Activated CD4-positive, alpha-beta T cell treated with anti-CD3 and anti-CD28 coated beads for 24 hours (primary cell): ENCODE results near the gene NPM1.

Experiments used
- DNase-seq, 2 donors: peaks; one replicate each; pipeline ENCODE4 v3.0.0-alpha.2; 2020; ENCODE audit warnings: low read depth in 2 of 2

NPM1 gene

GRCh38 chr5:171428168-171428696 is 40.6 kb downstream of the NPM1 start:
- no peak for DNase-seq

- DNase-seq: no peak
These were observed 41.3 kb downstream of the NPM1 start for GRCh38 chr5:171428809-171429542.

- no peak for DNase-seq
These were observed 41.9 kb downstream of the NPM1 start for GRCh38 chr5:171429543-171429910.

GRCh38 chr5:171431251-171431777 is 43.7 kb downstream of the NPM1 start:
- no peak for DNase-seq

GRCh38 chr5:171432076-171432475 is 44.4 kb downstream of the NPM1 start:
- DNase-seq: no peak

- no peak for DNase-seq
These were observed 45.1 kb downstream of the NPM1 start for GRCh38 chr5:171432583-171433351.

- no peak for DNase-seq
These were observed 45.7 kb downstream of the NPM1 start for GRCh38 chr5:171433352-171433698.

- no peak for DNase-seq
These were observed 46.5 kb downstream of the NPM1 start for GRCh38 chr5:171433982-171434676.

- DNase-seq: no peak
These were observed 47.2 kb downstream of the NPM1 start for GRCh38 chr5:171434874-171435273.

- no peak for DNase-seq
These were observed 48.3 kb downstream of the NPM1 start for GRCh38 chr5:171435908-171436307.

GRCh38 chr5:171436804-171437285 is 49.2 kb downstream of the NPM1 start:
- no peak for DNase-seq

- DNase-seq: no peak
These were observed 49.7 kb downstream of the NPM1 start for GRCh38 chr5:171437286-171437821.

GRCh38 chr5:171438738-171439137 is 51.1 kb downstream of the NPM1 start:
- no peak for DNase-seq

- no peak for DNase-seq
These were observed 53.7 kb downstream of the NPM1 start for GRCh38 chr5:171441246-171441791.

- DNase-seq: no peak
These were observed 54.8 kb downstream of the NPM1 start for GRCh38 chr5:171442287-171443042.

- DNase-seq: no peak
These were observed 56.9 kb downstream of the NPM1 start for GRCh38 chr5:171444582-171444981.

GRCh38 chr5:171445644-171446516 is 58.2 kb downstream of the NPM1 start:
- DNase-seq: no peak

- no peak for DNase-seq
These were observed 59.6 kb downstream of the NPM1 start for GRCh38 chr5:171447226-171447625.

GRCh38 chr5:171449426-171449825 is 61.8 kb downstream of the NPM1 start:
- no peak for DNase-seq
